IPS-18a (cell line): ENCODE results near the gene CELF5.
"Not testable (repeated sequence)": the region's sequence is repeated elsewhere in the genome, so short reads cannot be mapped to it uniquely, and the experiment has no call there.

Experiments
- H3K27ac ChIP-seq: one replicate; pipeline ENCODE4 v1.5.1; 2013; ENCODE audit warnings: low read length
- H3K27me3 ChIP-seq: one replicate; pipeline ENCODE4 v1.6.1; 2013; ENCODE audit warnings: mild to moderate bottlenecking, low read length; ENCODE audit not compliant: control insufficient read depth, insufficient read depth
- H3K36me3 ChIP-seq: one replicate; pipeline ENCODE4 v1.6.1; 2013; ENCODE audit warnings: low read depth, low read length; ENCODE audit not compliant: control insufficient read depth
- H3K4me1 ChIP-seq: one replicate; pipeline ENCODE4 v1.6.1; 2013; ENCODE audit warnings: low read depth, low read length; ENCODE audit not compliant: control insufficient read depth
- H3K4me3 ChIP-seq: one replicate; pipeline ENCODE4 v1.5.1; 2013; ENCODE audit warnings: low read length
- H3K9ac ChIP-seq: one replicate; pipeline ENCODE4 v1.6.1; 2013; ENCODE audit warnings: mild to moderate bottlenecking, low read length, moderate library complexity
- H3K9me3 ChIP-seq: one replicate; pipeline ENCODE4 v1.6.1; 2013; ENCODE audit warnings: low read depth, low read length; ENCODE audit not compliant: control insufficient read depth

CELF5 gene

DNA sequence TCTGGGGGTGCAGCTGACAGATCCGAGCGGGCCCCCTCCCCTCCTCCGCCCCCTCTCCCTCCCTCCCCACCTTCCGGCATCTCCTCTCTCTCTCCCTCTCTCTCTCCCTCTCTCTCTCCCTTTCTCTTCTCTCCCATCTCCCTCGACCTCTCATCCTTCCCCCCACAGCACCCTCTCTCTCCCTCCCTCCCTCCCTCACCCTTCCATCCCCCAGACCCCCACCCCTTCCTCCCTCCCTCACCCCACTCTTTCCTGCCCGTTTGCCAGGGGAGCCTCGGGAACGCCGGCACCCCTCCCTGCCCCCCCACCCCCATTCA lies 666 bp downstream of the CELF5 start:
- H3K9ac ChIP-seq, result no peak overlapping the region
- no peaks in the 10 kb centered on the region for H3K4me1 ChIP-seq
- no peaks in the 10 kb centered on the region for H3K9me3 ChIP-seq
- no peaks in the 10 kb centered on the region for H3K36me3 ChIP-seq
- no peak overlapping the region for H3K27ac ChIP-seq
- H3K27me3 ChIP-seq, result no peaks in the 10 kb centered on the region
- H3K4me3 ChIP-seq, result peak overlapping the region; percentile 45

DNA sequence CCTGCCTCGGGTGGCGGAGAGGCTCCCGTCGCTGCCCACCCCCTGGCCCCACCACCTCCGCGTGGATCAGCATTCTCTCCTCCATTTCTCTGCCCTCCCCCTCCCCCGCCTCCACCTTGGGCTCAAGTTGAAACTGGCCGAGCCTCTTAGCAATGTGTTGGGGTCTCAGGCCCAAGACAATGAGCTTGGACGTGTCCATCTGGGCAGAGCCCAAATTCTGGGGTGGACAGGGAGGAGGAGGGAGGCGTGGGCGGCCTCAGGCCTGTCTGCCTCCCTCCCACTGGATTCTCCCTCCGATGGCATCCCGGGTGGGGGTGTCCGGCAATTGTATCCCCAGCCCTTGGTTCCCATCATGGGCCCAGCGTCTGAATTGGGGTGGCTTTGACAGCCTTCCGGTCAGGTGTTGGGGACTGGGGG lies 1.2 kb downstream of the CELF5 start:
- Histone ChIP-seq H3K9me3 (no peaks in the 10 kb centered on the region), H3K27ac (no peak overlapping the region), H3K4me1 (no peaks in the 10 kb centered on the region), H3K4me3 (peak overlapping the region; percentile 45), H3K36me3 (no peaks in the 10 kb centered on the region), H3K27me3 (no peaks in the 10 kb centered on the region), H3K9ac (no peak overlapping the region)

DNA sequence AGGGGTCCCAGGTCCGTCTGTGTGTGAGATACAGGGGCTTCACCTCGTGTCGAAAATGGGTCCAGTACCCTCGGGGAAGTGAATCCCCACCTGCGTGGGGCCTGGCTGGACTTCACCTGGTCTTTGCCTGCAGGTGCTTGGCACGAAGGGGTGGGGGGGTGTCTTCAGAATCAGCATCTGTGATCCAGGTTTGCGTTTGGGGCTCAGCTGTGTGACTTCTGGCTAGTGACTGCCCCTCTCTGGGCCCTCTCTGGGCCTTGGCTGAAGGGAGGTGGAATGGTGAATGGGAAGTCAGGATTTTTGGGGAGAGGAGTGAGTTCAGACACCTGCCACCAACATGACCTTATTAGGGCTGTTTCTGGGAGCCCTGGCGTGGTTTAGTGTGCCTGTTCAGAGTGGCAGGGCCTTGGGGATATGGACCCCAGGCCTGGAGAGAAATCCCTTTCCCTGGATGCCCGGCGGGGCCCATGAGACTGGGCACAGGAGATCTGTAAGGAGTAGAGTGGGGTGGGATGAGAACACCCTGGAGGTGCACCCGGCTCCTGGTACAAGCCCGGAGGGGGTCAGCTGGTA lies 2.7 kb downstream of the CELF5 start:
- H3K9me3 ChIP-seq, result no peaks in the 10 kb centered on the region
- no peak overlapping the region for H3K4me3 ChIP-seq
- no peak overlapping the region for H3K9ac ChIP-seq
- H3K27ac ChIP-seq, result no peak overlapping the region
- H3K4me1 ChIP-seq, result no peaks in the 10 kb centered on the region
- H3K27me3 ChIP-seq, result no peaks in the 10 kb centered on the region
- no peaks in the 10 kb centered on the region for H3K36me3 ChIP-seq

DNA sequence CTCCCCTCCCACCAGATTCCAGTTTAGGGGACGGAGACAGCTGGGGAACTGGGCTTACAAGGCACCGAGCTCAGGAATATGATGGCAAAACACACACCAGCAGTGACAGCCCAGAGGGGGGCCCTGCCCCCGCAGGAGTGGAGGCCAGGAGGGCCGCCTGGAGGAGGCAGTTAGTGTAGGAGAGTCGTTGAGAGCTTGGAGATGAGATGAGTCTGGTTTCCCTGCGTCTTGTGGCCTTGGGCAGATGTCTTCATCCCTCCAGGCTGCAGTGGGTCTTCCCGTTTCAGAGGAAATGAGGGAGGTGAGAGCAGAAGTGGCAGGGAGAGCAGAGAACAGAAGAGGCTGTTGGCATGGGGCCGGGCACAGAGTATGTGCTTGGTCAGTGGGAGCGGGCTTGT lies 4.9 kb downstream of the CELF5 start:
- no peaks in the 10 kb centered on the region for H3K9me3 ChIP-seq

DNA sequence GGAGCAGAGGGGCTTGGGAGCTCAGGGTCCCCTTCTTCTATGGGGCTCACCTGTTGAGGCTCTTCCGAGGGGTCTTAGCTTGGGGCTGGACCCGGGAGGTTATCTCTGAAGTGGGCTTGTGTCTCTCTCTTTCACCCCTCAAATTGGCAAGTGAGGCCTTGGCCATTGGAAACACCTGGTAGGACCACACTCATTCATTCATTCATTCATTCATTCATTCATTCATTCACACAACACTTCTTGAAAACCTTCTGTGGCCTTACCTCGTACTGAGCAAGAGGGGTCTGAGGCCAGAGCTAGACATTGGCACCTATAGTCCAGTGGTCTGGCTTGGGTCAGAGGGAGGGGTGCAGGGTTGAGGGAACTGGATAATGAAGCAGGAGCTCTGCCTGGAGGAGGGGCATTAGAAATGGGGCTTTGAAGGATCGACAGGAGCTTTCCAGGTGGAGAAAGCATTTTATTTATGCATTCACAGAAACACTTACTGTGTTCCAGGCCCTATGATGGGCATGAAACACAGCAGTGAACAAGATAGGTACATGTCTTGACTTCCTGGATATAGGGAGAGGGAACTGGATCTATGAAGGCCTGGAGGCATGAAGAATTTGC lies 5.5 kb downstream of the CELF5 start:
- Histone ChIP-seq H3K27me3 (no peaks in the 10 kb centered on the region), H3K4me3 (no peak overlapping the region), H3K36me3 (no peaks in the 10 kb centered on the region), H3K4me1 (no peaks in the 10 kb centered on the region), H3K27ac (no peak overlapping the region), H3K9ac (no peak overlapping the region), H3K9me3 (no peaks in the 10 kb centered on the region)

More for the DNA sequence above, 4.9 kb downstream of the CELF5 start:
- no peaks in the 10 kb centered on the region for H3K36me3 ChIP-seq
- H3K4me1 ChIP-seq, result no peaks in the 10 kb centered on the region
- H3K27me3 ChIP-seq, result no peaks in the 10 kb centered on the region
- no peak overlapping the region for H3K4me3 ChIP-seq
- H3K9ac ChIP-seq, result no peak overlapping the region
- no peak overlapping the region for H3K27ac ChIP-seq

DNA sequence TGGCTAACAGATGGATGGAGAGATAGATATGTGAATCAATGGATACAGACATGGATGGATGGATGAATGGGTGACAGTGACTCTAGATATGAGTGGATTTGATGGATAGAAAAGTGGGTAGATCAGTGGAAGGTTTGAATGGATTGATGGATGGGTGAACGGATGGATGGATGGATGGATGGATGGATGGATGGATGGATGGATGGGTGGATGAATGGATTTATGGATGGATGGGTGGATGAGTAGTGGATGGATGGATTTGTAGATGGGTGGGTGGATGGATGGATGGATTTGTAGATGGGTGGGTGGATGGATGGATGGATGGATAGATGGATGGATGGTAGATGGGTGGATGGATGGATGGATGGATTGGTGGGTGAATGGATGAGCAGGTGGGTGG lies 6.8 kb downstream of the CELF5 start:
- no peak overlapping the region for H3K27ac ChIP-seq
- no peaks in the 10 kb centered on the region for H3K27me3 ChIP-seq

DNA sequence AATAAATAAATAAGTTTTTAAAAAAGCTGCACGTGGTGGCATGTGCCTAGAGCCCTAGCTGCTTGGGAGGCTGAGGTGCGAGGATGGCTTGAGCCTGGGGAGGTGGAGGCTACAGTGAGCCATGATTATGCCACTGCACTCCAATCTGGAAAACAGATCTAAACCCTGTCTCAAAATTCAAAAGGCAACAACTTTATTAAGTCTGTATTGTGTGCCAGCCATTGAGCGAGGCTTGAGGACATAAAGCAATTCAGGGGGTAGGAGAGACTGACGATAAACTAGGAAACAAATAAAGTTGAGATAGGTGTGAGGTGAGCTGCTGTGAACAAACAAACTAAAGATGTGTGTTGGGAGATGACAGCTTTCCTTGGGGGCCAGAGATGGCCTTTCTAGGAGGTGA lies 8.7 kb downstream of the CELF5 start:
- H3K27me3 ChIP-seq, result no peaks in the 10 kb centered on the region
- H3K27ac ChIP-seq, result no peak overlapping the region
- no peak overlapping the region for H3K4me3 ChIP-seq
- H3K9me3 ChIP-seq, result no peaks in the 10 kb centered on the region
- no peaks in the 10 kb centered on the region for H3K4me1 ChIP-seq
- H3K36me3 ChIP-seq, result no peaks in the 10 kb centered on the region
- no peak overlapping the region for H3K9ac ChIP-seq

More for the DNA sequence above, 6.8 kb downstream of the CELF5 start:
- no peaks in the 10 kb centered on the region for H3K36me3 ChIP-seq
- no peaks in the 10 kb centered on the region for H3K4me1 ChIP-seq
- no peaks in the 10 kb centered on the region for H3K9me3 ChIP-seq
- no peak overlapping the region for H3K9ac ChIP-seq
- no peak overlapping the region for H3K4me3 ChIP-seq

DNA sequence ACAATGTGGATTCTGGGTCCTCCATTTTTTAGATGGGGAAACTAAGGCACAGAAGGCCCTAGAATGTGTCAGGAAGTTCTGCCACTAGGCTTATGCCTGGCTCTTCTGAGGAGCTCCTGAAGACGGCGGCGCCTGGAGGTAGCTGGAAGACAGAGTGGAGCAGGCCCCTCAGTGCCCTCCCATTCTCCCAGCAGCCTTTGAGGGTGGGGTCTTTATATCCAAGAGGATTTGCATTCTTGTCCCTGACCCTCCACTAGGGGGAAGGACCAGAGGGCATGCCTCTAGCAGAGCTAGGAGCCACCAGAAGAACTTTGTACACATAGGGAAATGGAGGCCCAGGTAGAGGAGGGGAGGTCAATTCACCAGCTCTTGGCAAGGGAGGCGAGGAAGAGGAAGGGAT lies 9.4 kb downstream of the CELF5 start:
- Histone ChIP-seq H3K27me3 (no peaks in the 10 kb centered on the region), H3K4me3 (no peak overlapping the region), H3K27ac (no peak overlapping the region), H3K9ac (no peak overlapping the region), H3K4me1 (no peaks in the 10 kb centered on the region), H3K36me3 (no peaks in the 10 kb centered on the region), H3K9me3 (no peaks in the 10 kb centered on the region)

DNA sequence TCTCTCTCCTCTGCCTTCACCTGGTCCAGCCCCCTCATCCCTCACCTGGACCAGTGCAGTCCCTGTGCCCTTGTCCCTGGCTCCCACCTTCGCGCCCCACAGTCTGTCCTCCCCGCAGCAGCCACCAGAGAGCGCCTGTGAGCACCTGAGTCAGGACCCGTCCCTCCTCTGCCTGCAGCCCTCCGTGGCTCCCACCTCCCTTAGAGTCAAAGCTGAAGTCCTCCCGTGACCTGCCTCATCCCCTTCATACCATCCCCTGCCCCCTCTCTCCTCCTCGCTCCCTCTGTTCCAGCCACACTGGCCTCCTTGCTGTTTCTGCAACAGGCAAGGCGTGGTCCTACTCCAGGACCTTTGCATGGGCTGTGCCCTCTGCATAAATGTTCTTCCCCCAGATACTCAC lies 10.3 kb downstream of the CELF5 start:
- H3K9me3 ChIP-seq, result no peaks in the 10 kb centered on the region
- no peaks in the 10 kb centered on the region for H3K27me3 ChIP-seq
- no peaks in the 10 kb centered on the region for H3K36me3 ChIP-seq
- no peak overlapping the region for H3K9ac ChIP-seq
- no peak overlapping the region for H3K27ac ChIP-seq
- H3K4me1 ChIP-seq, result no peaks in the 10 kb centered on the region
- no peak overlapping the region for H3K4me3 ChIP-seq

DNA sequence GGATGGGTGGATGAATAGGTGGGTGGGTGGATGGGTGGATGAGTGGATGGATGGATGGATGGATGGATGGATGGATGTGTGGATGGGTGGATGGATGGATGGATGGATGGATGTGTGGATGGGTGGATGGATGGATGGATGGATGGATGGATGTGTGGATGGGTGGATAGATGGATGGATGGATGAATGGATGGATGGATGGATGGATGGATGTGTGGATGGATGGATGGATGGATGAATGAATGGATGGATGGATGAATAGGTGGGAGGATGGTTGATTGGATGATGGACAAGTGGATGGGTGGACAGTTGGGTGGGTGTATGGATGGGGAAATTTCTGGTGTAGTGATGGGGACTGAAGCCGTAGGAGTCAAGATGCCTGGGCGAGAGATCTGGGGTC lies 11.1 kb downstream of the CELF5 start:
- not testable (repeated sequence) for H3K36me3 ChIP-seq, H3K27me3 ChIP-seq, H3K4me1 ChIP-seq, H3K9me3 ChIP-seq, H3K4me3 ChIP-seq, H3K9ac ChIP-seq, H3K27ac ChIP-seq

DNA sequence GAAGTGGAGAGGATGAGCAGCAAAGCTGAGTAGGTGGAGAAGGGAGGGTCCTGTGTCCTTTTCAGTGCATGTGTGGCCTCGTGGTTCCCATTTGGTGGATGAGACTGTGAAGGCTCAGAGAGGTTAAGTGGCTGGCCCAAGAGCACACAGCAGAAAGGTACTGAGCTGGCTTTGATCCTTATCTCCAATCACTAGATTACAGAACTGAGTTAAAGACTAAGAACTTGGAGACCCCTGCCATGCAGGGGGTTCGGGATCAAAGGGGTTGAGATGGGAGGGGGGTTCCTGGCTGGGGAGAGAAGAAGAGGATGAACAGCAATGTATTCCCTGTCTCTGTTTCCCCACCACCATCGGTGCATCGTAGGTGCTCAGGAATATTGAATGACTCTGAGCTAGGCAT lies 11.8 kb downstream of the CELF5 start:
- Histone ChIP-seq H3K9me3 (no peaks in the 10 kb centered on the region), H3K27me3 (no peaks in the 10 kb centered on the region)

DNA sequence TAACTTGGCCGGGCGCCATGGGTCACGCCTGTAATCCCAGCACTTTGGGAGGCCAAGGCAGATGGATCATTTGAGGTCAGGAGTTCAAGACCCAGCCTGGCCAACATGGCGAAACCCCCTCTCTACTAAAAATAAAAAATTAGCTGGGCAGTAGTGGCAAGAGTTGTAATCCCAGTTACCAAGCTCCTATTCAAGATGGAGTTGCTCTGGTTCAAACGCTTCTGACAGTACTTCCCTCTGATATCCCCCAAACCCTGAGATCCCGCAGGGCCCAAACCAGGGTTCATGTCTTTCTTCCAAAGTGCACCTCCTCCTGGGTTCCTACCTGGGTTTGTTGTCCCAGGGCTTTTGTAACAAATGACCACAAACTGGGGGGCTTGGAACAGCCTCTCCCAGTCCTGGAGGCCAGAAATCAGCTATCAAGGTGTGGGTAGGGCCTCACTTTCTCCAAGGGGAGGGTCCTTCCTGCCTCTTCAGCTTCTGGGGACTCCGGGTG lies 13.7 kb downstream of the CELF5 start:
- Histone ChIP-seq H3K4me1 (no peaks in the 10 kb centered on the region), H3K27ac (no peak overlapping the region), H3K9me3 (no peaks in the 10 kb centered on the region), H3K9ac (no peak overlapping the region), H3K36me3 (no peaks in the 10 kb centered on the region), H3K27me3 (no peaks in the 10 kb centered on the region), H3K4me3 (no peak overlapping the region)

More for the DNA sequence above, 11.8 kb downstream of the CELF5 start:
- H3K4me1 ChIP-seq, result no peaks in the 10 kb centered on the region
- H3K36me3 ChIP-seq, result no peaks in the 10 kb centered on the region
- H3K9ac ChIP-seq, result no peak overlapping the region
- no peak overlapping the region for H3K27ac ChIP-seq
- H3K4me3 ChIP-seq, result no peak overlapping the region
